Thyroid gland (tissue), 4 donors: ENCODE results near the gene MLF2. TPM values are rescaled to one million over a fixed set of nuclear protein-coding genes. Genes with fewer than 3 reads are reported as not detected.

Experiments used
- DNase-seq, 2 donors: peaks; one replicate each; pipeline ENCODE4 v3.0.0-alpha.2; 2019
- H3K27ac ChIP-seq, 3 donors: fragments of 200-600 bp; sonication (generic); 1 replicate in 2 of 3; 2 replicates in 1 of 3; pipeline ENCODE4 v1.5.1; 2016 to 2019; ENCODE audit warnings: mild to moderate bottlenecking in 1 of 3, moderate library complexity in 1 of 3
- H3K27me3 ChIP-seq: fragments of 200-600 bp; sonication (generic); one replicate; pipeline ENCODE4 v1.5.1; 2019
- H3K36me3 ChIP-seq, 2 donors: fragments of 200-600 bp; sonication (generic); one replicate each; pipeline ENCODE4 v1.5.1; 2016 to 2019
- H3K4me1 ChIP-seq, 2 donors: fragments of 200-600 bp; sonication (generic); one replicate each; pipeline ENCODE4 v1.5.1; 2017 to 2019
- H3K4me3 ChIP-seq, 3 donors: fragments of 200-600 bp; sonication (generic); replicated peaks in 1 of 3; 1 replicate in 2 of 3; 2 replicates in 1 of 3; pipeline ENCODE4 v1.5.1; 2016; ENCODE audit warnings: mild to moderate bottlenecking in 1 of 3
- H3K9me3 ChIP-seq: fragments of 200-600 bp; sonication (generic); one replicate; pipeline ENCODE4 v1.5.1; 2017
- CTCF ChIP-seq, 6 experiments: fragments of 200-600 bp in 3 of 6; fragments of 450-650 bp in 3 of 6; sonication (generic) in 3 of 6; IDR thresholded peaks; one replicate each; pipeline ENCODE4 v1.5.1; 2016 to 2019; ENCODE audit warnings: antibody characterized with exemption in 6 of 6, mild to moderate bottlenecking in 2 of 6, inconsistent platforms in 1 of 6, moderate library complexity in 1 of 6
- POLR2A ChIP-seq, 2 donors: fragments of 450-650 bp; IDR thresholded peaks; one replicate each; pipeline ENCODE4 v1.6.1; 2017; ENCODE audit warnings: antibody characterized with exemption in 2 of 2, mild to moderate bottlenecking in 2 of 2, moderate library complexity in 1 of 2
- WGBS, 2 donors: methylation state at CpG; one replicate each; pipeline ENCODE4 v1.1.5; 2017; 5-methylcytosine and 5-hydroxymethylcytosine counted together
- intact Hi-C: fragments of 100-400 bp; cut with DNase I; formaldehyde crosslinking; loops from one replicate; pipeline ENCODE4 v1.15.1; 2023
- total RNA-seq, 4 donors: library from RNA; depleted of rRNA; stranded (reverse); fragments of >200 nt; gene quantifications; one replicate each; pipeline ENCODE4 v1.2.3, GENCODE V29; 2016

The MLF2 gene
- total RNA-seq = 100 to 1,000 TPM; 110 to 253 (median 196) TPM

GRCh38 chr12:6752921-6753771 lies at the start of gene MLF2:
Gene MLF2 (minus strand): TSS chr12:6753141. CDS start chr12:6752334, 807 bp downstream.
- WGBS, 2 donors = 0 to 1% methylated on average over 29 to 31 of the region's 62 CpGs
- H3K4me3 ChIP-seq = peak within 1 kb of the TSS; percentile 63 to 96 (median 86)
- no peaks in the 10 kb centered on the region for H3K9me3 ChIP-seq
- peak within 1 kb of the TSS; percentile 98 to 99 (median 99) for H3K27ac ChIP-seq
- H3K27me3 ChIP-seq = no peaks in the 10 kb centered on the region
- peak; percentile 98 to 99 for DNase-seq
- peaks cover 4 to 16% of the 10 kb centered on the region in 2 donors for H3K4me1 ChIP-seq
- peak; percentile 91 to 99 for TF ChIP-seq POLR2A (IDR thresholded peaks at IDR 0.05)
- TF ChIP-seq CTCF (IDR thresholded peaks at IDR 0.05) = no peak
- peaks cover 29 to 31% of the 10 kb centered on the region in 2 donors for H3K36me3 ChIP-seq
- intact Hi-C loops = no loop called here

GRCh38 chr12:6799147-6799546 lies 46.2 kb upstream of the MLF2 start:
- Histone ChIP-seq H3K36me3 (no peaks in the 10 kb centered on the region), H3K4me1 (no peaks in the 10 kb centered on the region), H3K27ac (no peak overlapping the region), H3K27me3 (no peaks in the 10 kb centered on the region), H3K4me3 (no peak overlapping the region), H3K9me3 (no peaks in the 10 kb centered on the region)
- DNase-seq = no peak
- TF ChIP-seq CTCF (IDR thresholded peaks at IDR 0.05) = no peak
- no peak for TF ChIP-seq POLR2A (IDR thresholded peaks at IDR 0.05)
- WGBS, 2 donors = 92% methylated on average over 5 of the region's 5 CpGs
- intact Hi-C loops = no loop called here

GRCh38 chr12:6796576-6796975 lies 43.6 kb upstream of the MLF2 start:
- DNase-seq = no peak
- H3K36me3 ChIP-seq = no peaks in the 10 kb centered on the region
- 88 to 99% methylated on average over 4 of the region's 4 CpGs for WGBS, 2 donors
- H3K4me1 ChIP-seq = no peaks in the 10 kb centered on the region
- intact Hi-C loops = no loop called here
- no peaks in the 10 kb centered on the region for H3K27me3 ChIP-seq
- H3K9me3 ChIP-seq = no peaks in the 10 kb centered on the region
- no peak overlapping the region for H3K27ac ChIP-seq
- TF ChIP-seq CTCF (IDR thresholded peaks at IDR 0.05) (no peak), POLR2A (IDR thresholded peaks at IDR 0.05) (no peak)
- no peak overlapping the region for H3K4me3 ChIP-seq

GRCh38 chr12:6795088-6795487 lies 42.1 kb upstream of the MLF2 start:
- Histone ChIP-seq H3K27me3 (no peaks in the 10 kb centered on the region), H3K4me3 (no peak overlapping the region), H3K36me3 (no peaks in the 10 kb centered on the region), H3K4me1 (no peaks in the 10 kb centered on the region), H3K9me3 (no peaks in the 10 kb centered on the region), H3K27ac (no peak overlapping the region)
- intact Hi-C loops = no loop called here
- TF ChIP-seq CTCF (IDR thresholded peaks at IDR 0.05) = no peak
- no peak for TF ChIP-seq POLR2A (IDR thresholded peaks at IDR 0.05)
- WGBS, 2 donors = 84 to 96% methylated on average over 2 of the region's 2 CpGs
- no peak for DNase-seq

GRCh38 chr12:6792522-6793201 lies 39.7 kb upstream of the MLF2 start:
- no peaks in the 10 kb centered on the region for H3K9me3 ChIP-seq
- WGBS, 2 donors = 35 to 36% methylated on average over 12 of the region's 12 CpGs
- H3K4me1 ChIP-seq = no peaks in the 10 kb centered on the region
- no peaks in the 10 kb centered on the region for H3K36me3 ChIP-seq
- no peaks in the 10 kb centered on the region for H3K27me3 ChIP-seq
- intact Hi-C loops = no loop called here
- TF ChIP-seq POLR2A (IDR thresholded peaks at IDR 0.05) = no peak
- H3K27ac ChIP-seq = no peak overlapping the region
- H3K4me3 ChIP-seq = no peak overlapping the region
- DNase-seq = no peak
